ENCODE results near the gene DLST. TPM values are rescaled to one million over a fixed set of nuclear protein-coding genes. Genes with fewer than 3 reads are reported as not detected.

The DLST gene
- total RNA-seq, 1 experiment from 2014 or later = 145 TPM

- no peak for DNase-seq (ENCODE audit: low spot score)
- no peaks in the 10 kb centered on the region for H3K4me1 ChIP-seq (ENCODE audit: insufficient read depth, low read length, poor library complexity, severe bottlenecking)
- no TSS peak for BruUV-seq (replicated peaks)
- H3K4me3 ChIP-seq (ENCODE audit: low read depth, low read length, poor library complexity, severe bottlenecking) = no peak overlapping the region
- no peak for TF ChIP-seq CTCF (conservative IDR thresholded peaks at IDR 0.05; ENCODE audit: low read depth, low read length)
- TF ChIP-seq EZH2 (IDR thresholded peaks at IDR 0.05; ENCODE audit: borderline replicate concordance, low read depth, low read length, poor library complexity, severe bottlenecking) = no peak
- ChIA-PET CTCF (interaction anchor here (1.7 kb wide), 1 partner anchor 10 kb away, joined by 8 read pairs; no protein-coding TSS in a partner anchor), POLR2A (ENCODE audit: low non-redundant PET) (no interaction called here)
- no peaks in the 10 kb centered on the region for H3K27me3 ChIP-seq (replicated peaks; ENCODE audit: insufficient read depth, low read depth, low read length, poor library complexity)
- no peaks in the 10 kb centered on the region for H3K9me3 ChIP-seq (ENCODE audit: low read depth, low read length, poor library complexity, severe bottlenecking)
- intact Hi-C loops (cut with micrococcal nuclease; ENCODE audit: unreplicated experiment) = no loop called here
- no peaks in the 10 kb centered on the region for H3K36me3 ChIP-seq (ENCODE audit: insufficient read depth, low read length, poor library complexity, severe bottlenecking)
- H3K27ac ChIP-seq (ENCODE audit: low read depth, low read length, poor library complexity, severe bottlenecking) = no peak overlapping the region
These were observed 54.4 kb downstream of the DLST start for GRCh38 chr14:74936151-74936550.

- TF ChIP-seq CTCF (conservative IDR thresholded peaks at IDR 0.05; ENCODE audit: low read depth, low read length) (no peak), EZH2 (IDR thresholded peaks at IDR 0.05; ENCODE audit: borderline replicate concordance, low read depth, low read length, poor library complexity, severe bottlenecking) (no peak)
- Histone ChIP-seq H3K4me1 (ENCODE audit: insufficient read depth, low read length, poor library complexity, severe bottlenecking) (peaks cover 1% of the 10 kb centered on the region), H3K27ac (ENCODE audit: low read depth, low read length, poor library complexity, severe bottlenecking) (no peak overlapping the region), H3K9me3 (ENCODE audit: low read depth, low read length, poor library complexity, severe bottlenecking) (no peaks in the 10 kb centered on the region), H3K27me3 (replicated peaks; ENCODE audit: insufficient read depth, low read depth, low read length, poor library complexity) (no peaks in the 10 kb centered on the region), H3K4me3 (ENCODE audit: low read depth, low read length, poor library complexity, severe bottlenecking) (no peak overlapping the region), H3K36me3 (ENCODE audit: insufficient read depth, low read length, poor library complexity, severe bottlenecking) (no peaks in the 10 kb centered on the region)
- CTCF ChIA-PET = interaction anchor here (1.7 kb wide), 1 partner anchor 9 kb away, joined by 8 read pairs; no protein-coding TSS in a partner anchor
- intact Hi-C loops (cut with micrococcal nuclease; ENCODE audit: unreplicated experiment) = no loop called here
- no peak for DNase-seq (ENCODE audit: low spot score)
- POLR2A ChIA-PET (ENCODE audit: low non-redundant PET) = no interaction called here
- no TSS peak for BruUV-seq (replicated peaks)
These were observed 55.0 kb downstream of the DLST start for GRCh38 chr14:74936731-74937130.

- BruUV-seq (replicated peaks) = no TSS peak
- ChIA-PET CTCF (no interaction called here), POLR2A (ENCODE audit: low non-redundant PET) (no interaction called here)
- Histone ChIP-seq H3K27ac (ENCODE audit: low read depth, low read length, poor library complexity, severe bottlenecking) (no peak overlapping the region), H3K9me3 (ENCODE audit: low read depth, low read length, poor library complexity, severe bottlenecking) (no peaks in the 10 kb centered on the region), H3K4me1 (ENCODE audit: insufficient read depth, low read length, poor library complexity, severe bottlenecking) (peaks cover 6% of the 10 kb centered on the region), H3K4me3 (ENCODE audit: low read depth, low read length, poor library complexity, severe bottlenecking) (no peak overlapping the region), H3K27me3 (replicated peaks; ENCODE audit: insufficient read depth, low read depth, low read length, poor library complexity) (no peaks in the 10 kb centered on the region), H3K36me3 (ENCODE audit: insufficient read depth, low read length, poor library complexity, severe bottlenecking) (no peaks in the 10 kb centered on the region)
- no peak for TF ChIP-seq EZH2 (IDR thresholded peaks at IDR 0.05; ENCODE audit: borderline replicate concordance, low read depth, low read length, poor library complexity, severe bottlenecking)
- TF ChIP-seq CTCF (conservative IDR thresholded peaks at IDR 0.05; ENCODE audit: low read depth, low read length) = no peak
- intact Hi-C loops (cut with micrococcal nuclease; ENCODE audit: unreplicated experiment) = no loop called here
- DNase-seq (ENCODE audit: low spot score) = no peak
These were observed 55.5 kb downstream of the DLST start for GRCh38 chr14:74937171-74937570.

Data from A673 (cell line).